ENCODE data around the gene MGAT5.

Gene MGAT5

DNA sequence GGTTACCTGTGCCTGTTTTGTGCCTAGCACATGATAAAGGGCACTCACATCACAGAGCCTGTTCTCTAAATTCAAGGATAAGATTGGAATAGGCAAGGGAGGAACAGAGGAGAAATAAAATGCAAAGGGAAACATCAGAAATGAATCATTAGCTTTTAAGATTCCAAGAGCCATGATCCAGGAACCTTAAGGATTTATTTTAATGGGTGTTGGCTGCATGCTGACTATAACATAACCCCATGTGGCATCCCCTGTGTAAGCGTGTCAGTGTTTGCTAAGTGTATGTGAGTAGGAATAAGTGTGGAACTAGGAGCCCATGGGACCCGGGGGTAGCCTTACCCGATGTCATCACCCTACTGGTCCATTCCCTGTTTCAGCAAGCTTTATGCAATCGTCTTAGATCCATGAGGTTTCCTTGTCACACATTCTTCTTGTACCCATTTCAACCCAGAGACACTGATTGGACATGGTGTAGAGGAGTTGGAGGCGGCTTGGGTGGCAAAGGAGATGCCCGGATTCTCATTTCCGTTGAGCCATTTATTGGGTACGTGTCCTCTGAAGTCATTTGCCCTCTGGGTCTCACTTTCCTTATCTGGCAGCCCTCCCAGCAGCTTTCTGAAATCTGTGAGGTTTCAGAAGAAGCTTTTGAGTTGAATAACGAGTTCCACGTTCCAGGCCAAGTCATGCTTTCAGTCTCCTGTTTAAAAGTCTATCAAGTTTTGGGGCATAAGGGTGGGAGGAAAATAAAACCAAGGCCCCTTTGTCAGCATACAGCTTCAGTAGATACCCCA lies 117.0 kb downstream of the MGAT5 start:
- no peak for DNase-seq

DNA sequence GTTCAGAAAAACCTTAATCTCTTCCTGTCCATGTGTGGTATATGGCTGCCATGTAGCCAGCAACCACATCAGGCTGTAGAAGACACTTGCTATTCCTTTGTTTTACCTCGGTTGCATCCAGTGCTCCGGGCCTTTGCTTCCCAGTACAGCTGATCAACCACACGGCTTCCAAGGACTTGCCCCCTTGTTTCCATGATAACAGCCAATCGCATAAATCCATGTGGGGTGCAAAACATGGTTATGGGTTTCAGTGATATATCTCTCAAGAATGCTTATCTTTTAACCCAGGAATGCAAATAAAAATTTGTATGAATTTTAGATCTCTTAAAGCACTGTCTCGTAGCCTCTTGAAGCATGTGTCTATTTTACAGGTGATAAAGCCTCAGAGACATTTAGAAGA lies 118.3 kb downstream of the MGAT5 start:
- no peak for DNase-seq

DNA sequence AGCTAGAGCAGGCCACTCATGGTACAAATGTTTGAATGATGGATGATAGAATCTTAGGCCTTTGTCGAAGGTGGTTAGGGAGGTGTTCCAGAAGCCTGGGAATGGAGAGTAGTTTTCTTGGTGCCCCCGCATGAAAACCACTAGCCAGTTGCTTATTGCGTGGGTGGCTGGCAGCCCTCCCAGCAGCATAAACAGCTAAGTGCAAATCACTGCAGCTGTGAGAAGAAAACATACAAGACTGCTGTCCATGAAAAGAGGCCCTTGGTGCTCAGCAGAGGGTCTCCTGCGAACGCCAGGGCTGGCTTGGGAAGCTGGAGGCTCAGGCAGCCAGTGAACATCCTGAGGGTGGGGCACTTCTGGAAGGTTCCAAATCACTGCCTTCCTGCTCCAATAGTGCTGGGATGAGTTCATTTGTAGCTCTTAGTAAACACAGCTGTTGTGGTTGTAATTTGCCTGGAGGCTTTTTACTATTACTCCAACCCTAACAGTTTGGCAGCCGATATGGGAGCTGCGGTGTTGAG lies 118.8 kb downstream of the MGAT5 start:
- DNase-seq: no peak

GRCh38 chr2:134375935-134376334 lies 122.1 kb downstream of the MGAT5 start:
- no peak for DNase-seq

- no peak for DNase-seq
Measured at GRCh38 chr2:134377730-134378129, 123.9 kb downstream of the MGAT5 start.

DNA sequence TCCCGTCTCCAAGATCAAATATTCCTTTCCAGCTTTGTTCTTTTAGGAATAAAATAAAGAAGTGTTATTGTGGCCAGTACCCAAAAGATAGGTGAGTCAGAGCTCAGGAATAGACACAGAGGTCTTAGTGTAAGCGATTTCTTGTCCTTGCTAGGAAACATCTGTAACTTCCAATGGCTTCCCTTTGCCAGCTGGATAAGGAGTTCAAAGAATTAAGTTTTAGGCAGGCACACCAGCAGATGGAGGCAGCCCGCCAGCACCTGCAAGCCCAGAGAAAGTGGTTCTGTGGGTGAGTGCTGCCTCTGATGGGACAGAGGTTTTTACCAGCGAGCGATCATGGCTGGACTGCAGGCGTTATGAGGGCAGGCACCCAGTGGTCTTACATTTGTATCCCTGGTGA lies 125.4 kb downstream of the MGAT5 start:
- no peak for DNase-seq

GRCh38 chr2:134379722-134380121 lies 125.8 kb downstream of the MGAT5 start:
- no peak for DNase-seq

GRCh38 chr2:134381141-134381540 lies 127.3 kb downstream of the MGAT5 start:
- no peak for DNase-seq

GRCh38 chr2:134384131-134384530 lies 130.3 kb downstream of the MGAT5 start:
- DNase-seq: no peak

DNA sequence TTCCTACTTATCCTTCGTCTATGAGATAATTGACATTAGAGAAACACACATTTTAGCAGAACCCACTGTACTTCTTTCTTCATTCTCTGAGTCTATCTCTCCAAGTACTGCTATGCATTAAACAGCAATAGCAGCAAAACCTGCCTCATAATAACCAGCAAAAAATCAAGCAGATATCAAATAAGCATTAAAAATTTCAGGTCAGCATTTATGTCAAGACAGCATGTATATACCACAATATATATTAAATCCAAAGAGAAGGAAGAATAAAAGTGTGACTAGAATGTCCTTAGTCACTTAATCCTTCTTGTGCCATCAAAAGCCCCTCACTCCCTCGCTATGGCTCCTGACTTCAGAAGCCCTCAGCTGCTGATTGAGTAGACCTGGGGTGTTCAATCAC lies 131.3 kb downstream of the MGAT5 start:
- no peak for DNase-seq

GRCh38 chr2:134386310-134386709 lies 132.4 kb downstream of the MGAT5 start:
- DNase-seq: no peak

- no peak for DNase-seq
Measured at GRCh38 chr2:134389381-134389780, 135.5 kb downstream of the MGAT5 start.

GRCh38 chr2:134391751-134392160 lies 137.9 kb downstream of the MGAT5 start:
- peak; percentile 2 for DNase-seq

DNA sequence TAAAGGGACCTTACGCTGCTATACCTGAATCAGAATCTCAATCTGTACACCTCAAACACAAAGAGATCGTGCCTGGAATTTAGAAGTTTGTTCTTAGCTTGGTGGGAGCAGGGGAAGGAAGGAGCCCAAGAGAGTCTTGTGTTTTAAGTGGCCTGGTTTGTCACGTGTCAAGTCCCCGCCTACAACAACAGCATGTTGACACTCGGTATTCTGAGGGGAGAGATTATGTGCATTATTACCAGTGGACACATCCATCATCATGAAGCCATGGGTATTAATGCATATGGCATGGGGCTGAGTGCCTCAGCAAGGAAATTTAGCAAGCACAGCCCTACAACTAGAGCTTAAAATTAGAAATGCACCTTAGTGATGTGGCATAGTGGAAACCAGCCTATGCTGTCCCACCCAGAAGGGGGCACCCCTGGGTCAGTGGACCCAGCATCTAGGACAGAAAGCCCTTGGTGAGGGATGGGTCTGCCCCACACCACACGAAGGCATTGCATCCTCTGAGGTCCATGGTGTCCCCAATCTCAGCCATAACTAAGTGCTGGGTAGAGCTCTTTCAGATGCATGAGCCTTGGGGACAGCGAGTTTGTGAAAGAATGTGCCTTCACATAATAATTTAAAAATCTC lies 138.7 kb downstream of the MGAT5 start:
- no peak for DNase-seq

- no peak for DNase-seq
Measured at GRCh38 chr2:134393075-134393461, 139.2 kb downstream of the MGAT5 start.

- DNase-seq: no peak
Measured at GRCh38 chr2:134395779-134396178, 141.9 kb downstream of the MGAT5 start.

DNA sequence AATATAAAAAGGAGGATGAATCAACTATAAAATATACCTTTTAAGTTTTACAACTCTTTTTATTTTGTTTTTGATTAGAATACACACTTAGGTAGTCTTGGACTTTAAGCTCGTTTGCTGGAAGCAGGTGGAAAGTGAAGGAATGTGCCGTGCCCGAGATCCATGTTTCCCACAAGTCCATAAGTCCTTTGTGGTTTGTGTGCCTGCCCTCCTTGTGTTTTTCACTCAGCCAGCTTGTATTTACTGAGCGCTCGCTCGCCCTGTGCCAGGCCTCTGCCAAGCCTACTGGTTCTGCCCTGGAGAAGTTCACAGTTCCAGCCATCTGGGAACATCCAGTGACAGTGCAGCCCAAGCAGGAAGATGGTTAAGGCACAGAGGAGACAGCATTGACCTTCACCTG lies 142.6 kb downstream of the MGAT5 start:
- no peak for DNase-seq

GRCh38 chr2:134397146-134397896 lies 143.4 kb downstream of the MGAT5 start:
- no peak for DNase-seq

DNA sequence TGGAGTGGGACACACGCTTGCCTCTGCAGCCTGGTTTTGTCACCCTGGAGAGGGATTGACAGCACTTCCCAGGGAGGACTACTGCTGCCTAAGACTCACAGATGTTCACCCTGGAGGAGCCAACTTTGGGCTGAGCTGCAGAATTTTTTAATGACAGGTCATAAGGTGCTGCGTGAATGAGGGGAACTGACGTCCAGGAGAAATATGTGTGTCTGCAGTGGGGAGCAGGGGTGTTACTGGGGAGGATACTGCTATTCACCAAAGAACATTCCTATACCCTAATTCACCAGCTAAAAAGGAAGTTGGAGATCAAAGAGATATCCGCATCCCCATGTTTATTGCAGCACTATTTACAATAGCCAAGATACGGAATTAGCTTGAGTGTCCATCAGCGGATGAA lies 144.4 kb downstream of the MGAT5 start:
- no peak for DNase-seq

GRCh38 chr2:134399096-134399495 lies 145.2 kb downstream of the MGAT5 start:
- no peak for DNase-seq

GRCh38 chr2:134401081-134401497 lies 147.2 kb downstream of the MGAT5 start:
- DNase-seq: no peak

GRCh38 chr2:134401789-134402188 lies 147.9 kb downstream of the MGAT5 start:
- no peak for DNase-seq

DNA sequence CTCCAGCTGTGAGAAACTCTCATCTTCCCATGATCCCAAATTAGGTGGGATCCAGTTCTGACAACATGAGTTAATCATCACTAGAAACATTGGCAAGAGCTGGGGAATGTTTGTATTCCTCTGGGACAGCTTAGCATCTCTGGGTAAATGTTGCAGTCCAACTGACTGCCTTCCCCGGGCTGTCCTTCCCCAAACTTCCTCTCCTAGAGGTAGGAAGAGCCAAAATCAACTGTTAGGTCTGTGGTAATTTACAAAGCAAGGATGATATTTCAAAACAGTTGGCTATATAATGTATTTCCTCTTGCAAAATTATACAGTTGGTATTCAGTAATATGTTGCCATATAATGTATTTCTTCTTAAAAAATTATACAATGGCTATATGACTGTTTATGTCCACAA lies 148.5 kb downstream of the MGAT5 start:
- DNase-seq: no peak

DNA sequence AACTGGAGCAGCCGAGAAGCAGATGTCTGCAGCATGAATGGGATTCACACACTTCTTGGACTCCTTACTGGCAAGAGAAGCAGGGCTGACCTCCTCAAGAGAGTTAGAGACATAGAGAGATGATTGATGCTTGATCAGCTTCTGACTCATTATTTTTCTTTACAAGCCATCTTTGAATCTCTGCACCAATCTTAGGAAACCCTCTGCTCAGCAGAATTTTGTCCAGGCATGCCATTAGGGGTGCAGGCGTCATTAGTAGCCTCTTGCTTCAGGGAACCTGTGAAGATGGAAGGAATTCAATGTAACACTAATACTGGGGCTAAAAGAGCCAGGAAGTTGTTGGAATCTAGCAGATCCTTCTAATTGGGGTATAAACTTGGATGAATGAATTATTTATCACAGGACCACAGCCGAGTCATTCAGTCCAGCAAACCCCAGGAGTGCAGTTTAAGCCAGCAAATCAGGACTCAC lies 151.8 kb downstream of the MGAT5 start:
- DNase-seq: no peak

Measured in DMS53 (cell line).